Inferior parietal cortex (tissue), 1 donor: ENCODE results near the gene KAT7.

Experiments used
- DNase-seq: peaks from one replicate; pipeline ENCODE4 v3.0.0-alpha.2; 2016; ENCODE audit errors: extremely low spot score

The KAT7 gene

GRCh38 chr17:49760932-49761558 lies 27.4 kb upstream of the KAT7 start:
- no peak for DNase-seq

- no peak for DNase-seq
Measured at GRCh38 chr17:49762151-49762941, 26.1 kb upstream of the KAT7 start.

- DNase-seq, result peak; percentile 97
Measured at GRCh38 chr17:49763735-49764558, 24.5 kb upstream of the KAT7 start, which contains the start of gene FAM117A. Gene FAM117A (minus strand): TSS chr17:49764131. CDS start chr17:49764087, 44 bp downstream.

- DNase-seq, result no peak
Measured at GRCh38 chr17:49764559-49765180, 23.8 kb upstream of the KAT7 start.

GRCh38 chr17:49766918-49767530 lies 21.5 kb upstream of the KAT7 start:
- DNase-seq, result no peak

- no peak for DNase-seq
Measured at GRCh38 chr17:49775546-49776260, 12.8 kb upstream of the KAT7 start.

- no peak for DNase-seq
Measured at GRCh38 chr17:49776551-49777300, 11.8 kb upstream of the KAT7 start.

- no peak for DNase-seq
Measured at GRCh38 chr17:49777563-49777962, 10.9 kb upstream of the KAT7 start.

- DNase-seq, result no peak
Measured at GRCh38 chr17:49779156-49779738, 9.2 kb upstream of the KAT7 start.

- DNase-seq, result peak; percentile 55
Measured at GRCh38 chr17:49779739-49780231, 8.7 kb upstream of the KAT7 start.

GRCh38 chr17:49783071-49783715 lies 5.3 kb upstream of the KAT7 start:
- DNase-seq, result no peak

- no peak for DNase-seq
Measured at GRCh38 chr17:49783791-49784190, 4.7 kb upstream of the KAT7 start.

- no peak for DNase-seq
Measured at GRCh38 chr17:49784636-49785035, 3.8 kb upstream of the KAT7 start.

- no peak for DNase-seq
Measured at GRCh38 chr17:49787884-49788477, 500 bp upstream of the KAT7 start.

GRCh38 chr17:49789243-49789578 lies 730 bp downstream of the KAT7 start:
- DNase-seq, result no peak

GRCh38 chr17:49793309-49793708 lies 4.8 kb downstream of the KAT7 start:
- DNase-seq, result no peak

GRCh38 chr17:49795372-49795771 lies 6.9 kb downstream of the KAT7 start:
- no peak for DNase-seq

GRCh38 chr17:49798182-49798581 lies 9.7 kb downstream of the KAT7 start:
- no peak for DNase-seq

GRCh38 chr17:49798738-49799137 lies 10.3 kb downstream of the KAT7 start:
- no peak for DNase-seq
